Astrocyte (in vitro differentiated cells and primary cell): ENCODE data around the gene INPP4B. TPM values are rescaled to one million over a fixed set of nuclear protein-coding genes. Genes with fewer than 3 reads are reported as not detected.
A peak's percentile ranks its signal among the peaks of the same experiment; 100 is the strongest.

ENCODE experiments used
- DNase-seq: peaks from one replicate; pipeline ENCODE4 v3.0.0-alpha.2; 2010; ENCODE audit warnings: low read depth
- FAIRE-seq: peaks from 2 replicates; lab custom pipeline; 2011; peaks lifted over from hg19 to GRCh38; lab: Jason Lieb, UNC
- H2AFZ ChIP-seq: 2 replicates; pipeline ENCODE4 v1.6.0; 2012; ENCODE audit warnings: low read depth, low read length, inconsistent platforms
- H3K27ac ChIP-seq: 2 replicates; pipeline ENCODE4 v1.5.1; 2011; ENCODE audit warnings: low read depth, low read length, inconsistent platforms
- H3K27me3 ChIP-seq: 2 replicates; pipeline ENCODE4 v1.6.0; 2011; ENCODE audit warnings: low read length, inconsistent platforms; ENCODE audit not compliant: insufficient read depth
- H3K36me3 ChIP-seq: 2 replicates; pipeline ENCODE4 v1.5.1; 2011; ENCODE audit warnings: low read length, inconsistent platforms; ENCODE audit not compliant: insufficient read depth
- H3K4me1 ChIP-seq: 2 replicates; pipeline ENCODE4 v1.5.1; 2011; ENCODE audit warnings: low read length, inconsistent platforms; ENCODE audit not compliant: insufficient read depth
- H3K4me2 ChIP-seq: 2 replicates; pipeline ENCODE4 v1.6.0; 2012; ENCODE audit warnings: low read length, inconsistent platforms
- H3K4me3 ChIP-seq: 2 replicates; pipeline ENCODE4 v1.5.1; 2011; ENCODE audit warnings: low read depth, mild to moderate bottlenecking, low read length, inconsistent platforms; ENCODE audit not compliant: insufficient read depth
- H3K79me2 ChIP-seq: 2 replicates; pipeline ENCODE4 v1.6.0; 2012; ENCODE audit warnings: mild to moderate bottlenecking, low read length, inconsistent platforms; ENCODE audit not compliant: insufficient read depth
- H3K9ac ChIP-seq: 2 replicates; pipeline ENCODE4 v1.6.0; 2012; ENCODE audit warnings: mild to moderate bottlenecking, low read length, inconsistent platforms
- H3K9me3 ChIP-seq: 2 replicates; pipeline ENCODE4 v1.5.1; 2012; ENCODE audit warnings: low read depth, mild to moderate bottlenecking, low read length, inconsistent platforms; ENCODE audit not compliant: insufficient read depth
- H4K20me1 ChIP-seq: 2 replicates; pipeline ENCODE4 v1.6.0; 2012; ENCODE audit warnings: low read length, inconsistent platforms; ENCODE audit not compliant: insufficient read depth
- H3K27ac Mint-ChIP-seq: one replicate; pipeline ENCODE4 v1.8.0; 2021; ENCODE audit warnings: mild to moderate bottlenecking, mixed read lengths; ENCODE audit not compliant: unreplicated experiment
- H3K27me3 Mint-ChIP-seq: one replicate; pipeline ENCODE4 v1.8.0; 2021; ENCODE audit warnings: low read depth, mixed read lengths; ENCODE audit not compliant: unreplicated experiment
- H3K36me3 Mint-ChIP-seq: one replicate; pipeline ENCODE4 v1.8.0; 2021; ENCODE audit warnings: low read depth, mixed read lengths; ENCODE audit not compliant: unreplicated experiment
- H3K4me1 Mint-ChIP-seq: one replicate; pipeline ENCODE4 v1.8.0; 2021; ENCODE audit warnings: low read depth, mixed read lengths; ENCODE audit not compliant: unreplicated experiment
- H3K4me3 Mint-ChIP-seq: one replicate; pipeline ENCODE4 v1.8.0; 2021; ENCODE audit warnings: mild to moderate bottlenecking, moderate library complexity, mixed read lengths; ENCODE audit not compliant: unreplicated experiment
- H3K9me3 Mint-ChIP-seq: one replicate; pipeline ENCODE4 v1.8.0; 2021; ENCODE audit warnings: mild to moderate bottlenecking, mixed read lengths; ENCODE audit not compliant: unreplicated experiment
- EZH2 ChIP-seq: IDR thresholded peaks from 2 replicates; pipeline ENCODE4 v1.6.1; 2012; ENCODE audit warnings: mild to moderate bottlenecking, low read length, inconsistent platforms; ENCODE audit not compliant: insufficient read depth
- total RNA-seq: library from RNA; stranded (reverse); gene quantifications from 2 replicates; pipeline ENCODE4 v1.2.1, GENCODE V29; 2021
- TF ChIP-seq, protein P1 (sequence below): IDR thresholded peaks from 2 replicates; pipeline ENCODE4 v1.5.1; 2011; ENCODE audit warnings: low read depth, mild to moderate bottlenecking, inconsistent platforms, low read length, moderate library complexity; ENCODE audit not compliant: insufficient read depth

Gene INPP4B
- total RNA-seq, 1 donor from 2014 or later: 2.8 TPM

DNA sequence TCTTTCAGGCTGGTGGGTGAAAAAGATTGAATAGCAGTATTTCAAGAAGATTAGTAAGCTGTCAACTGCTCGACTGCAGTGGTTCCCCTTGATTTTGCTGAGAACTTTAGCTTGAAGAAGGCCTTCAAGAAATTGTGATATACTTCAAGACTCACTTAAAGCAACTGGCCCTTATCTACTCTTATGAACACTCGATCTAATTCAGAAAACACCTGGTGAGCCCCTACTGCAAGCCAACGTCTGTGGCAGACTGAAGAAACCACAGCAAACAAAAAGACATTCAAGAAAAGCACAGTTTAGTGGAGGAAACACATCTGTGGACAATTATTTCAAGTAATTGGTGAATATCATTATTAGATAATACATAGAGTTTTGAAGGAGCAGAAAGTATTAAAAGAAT is 119.0 kb downstream of the INPP4B start:
- DNase-seq: no peak
- no peaks in the 10 kb centered on the region for H4K20me1 ChIP-seq
- no peak for FAIRE-seq
- Mint-ChIP-seq H3K36me3 (no peaks in the 10 kb centered on the region), H3K4me1 (no peaks in the 10 kb centered on the region), H3K4me3 (no peak overlapping the region), H3K27me3 (no peaks in the 10 kb centered on the region), H3K9me3 (no peaks in the 10 kb centered on the region), H3K27ac (no peak overlapping the region)
- no peaks in the 10 kb centered on the region for H3K79me2 ChIP-seq
- no peak for TF ChIP-seq EZH2
- TF ChIP-seq, protein P1, sequence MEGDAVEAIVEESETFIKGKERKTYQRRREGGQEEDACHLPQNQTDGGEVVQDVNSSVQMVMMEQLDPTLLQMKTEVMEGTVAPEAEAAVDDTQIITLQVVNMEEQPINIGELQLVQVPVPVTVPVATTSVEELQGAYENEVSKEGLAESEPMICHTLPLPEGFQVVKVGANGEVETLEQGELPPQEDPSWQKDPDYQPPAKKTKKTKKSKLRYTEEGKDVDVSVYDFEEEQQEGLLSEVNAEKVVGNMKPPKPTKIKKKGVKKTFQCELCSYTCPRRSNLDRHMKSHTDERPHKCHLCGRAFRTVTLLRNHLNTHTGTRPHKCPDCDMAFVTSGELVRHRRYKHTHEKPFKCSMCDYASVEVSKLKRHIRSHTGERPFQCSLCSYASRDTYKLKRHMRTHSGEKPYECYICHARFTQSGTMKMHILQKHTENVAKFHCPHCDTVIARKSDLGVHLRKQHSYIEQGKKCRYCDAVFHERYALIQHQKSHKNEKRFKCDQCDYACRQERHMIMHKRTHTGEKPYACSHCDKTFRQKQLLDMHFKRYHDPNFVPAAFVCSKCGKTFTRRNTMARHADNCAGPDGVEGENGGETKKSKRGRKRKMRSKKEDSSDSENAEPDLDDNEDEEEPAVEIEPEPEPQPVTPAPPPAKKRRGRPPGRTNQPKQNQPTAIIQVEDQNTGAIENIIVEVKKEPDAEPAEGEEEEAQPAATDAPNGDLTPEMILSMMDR: no peak
- H3K4me2 ChIP-seq: no peak overlapping the region
- no peaks in the 10 kb centered on the region for H3K27me3 ChIP-seq
- no peak overlapping the region for H3K9ac ChIP-seq
- H3K36me3 ChIP-seq: no peaks in the 10 kb centered on the region
- no peaks in the 10 kb centered on the region for H3K4me1 ChIP-seq
- no peak overlapping the region for H2AFZ ChIP-seq
- no peaks in the 10 kb centered on the region for H3K9me3 ChIP-seq
- H3K4me3 ChIP-seq: no peak overlapping the region
- H3K27ac ChIP-seq: no peak overlapping the region

DNA sequence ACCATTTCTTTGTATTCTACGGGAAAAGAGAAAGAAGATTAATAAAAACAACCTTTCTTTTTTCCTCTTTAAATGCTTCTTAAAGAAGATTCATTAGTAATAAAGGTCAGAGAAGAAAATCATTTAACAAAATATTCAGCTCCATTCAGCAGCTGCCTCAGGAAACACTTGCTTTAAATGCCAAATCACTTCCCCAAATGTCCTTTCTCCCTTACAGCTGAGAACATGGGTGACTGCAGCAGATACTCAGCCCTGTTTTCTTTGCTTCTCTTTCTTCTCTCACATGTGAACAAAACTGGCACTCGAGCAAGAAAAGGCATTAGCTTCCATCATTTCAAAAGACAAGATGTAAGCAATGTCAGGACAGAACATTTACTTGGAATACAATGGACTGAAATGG is 120.2 kb downstream of the INPP4B start:
- Mint-ChIP-seq H3K36me3 (no peaks in the 10 kb centered on the region), H3K9me3 (no peaks in the 10 kb centered on the region), H3K27ac (no peak overlapping the region), H3K27me3 (no peaks in the 10 kb centered on the region), H3K4me1 (no peaks in the 10 kb centered on the region), H3K4me3 (no peak overlapping the region)
- H2AFZ ChIP-seq: no peak overlapping the region
- no peak overlapping the region for H3K4me2 ChIP-seq
- TF ChIP-seq, protein P1: no peak
- TF ChIP-seq EZH2: no peak
- H3K4me1 ChIP-seq: peaks cover 5% of the 10 kb centered on the region
- FAIRE-seq: no peak
- H3K27ac ChIP-seq: no peak overlapping the region
- H3K9ac ChIP-seq: no peak overlapping the region
- no peaks in the 10 kb centered on the region for H3K36me3 ChIP-seq
- no peaks in the 10 kb centered on the region for H3K79me2 ChIP-seq
- no peak overlapping the region for H3K4me3 ChIP-seq
- H4K20me1 ChIP-seq: no peaks in the 10 kb centered on the region
- no peak for DNase-seq
- H3K27me3 ChIP-seq: no peaks in the 10 kb centered on the region
- no peaks in the 10 kb centered on the region for H3K9me3 ChIP-seq

DNA sequence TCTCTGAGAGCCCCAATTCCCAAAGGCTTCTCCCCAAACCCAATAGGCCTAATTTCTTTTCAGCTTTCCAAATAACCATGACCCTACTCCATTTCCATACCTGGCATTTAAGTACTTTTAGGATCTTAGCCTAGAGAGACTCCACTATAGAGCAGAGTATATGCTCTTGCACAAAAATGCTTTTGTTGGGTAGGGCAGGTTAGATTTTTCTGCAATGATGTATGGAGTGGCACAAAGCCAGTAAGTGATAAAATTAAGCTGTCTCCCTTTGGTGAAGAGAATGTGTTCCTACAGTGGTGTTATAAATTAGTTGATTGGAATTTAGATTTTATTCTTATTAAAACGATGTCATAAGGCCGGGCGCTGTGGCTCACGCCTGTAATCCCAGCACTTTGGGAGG is 124.9 kb downstream of the INPP4B start:
- H3K4me3 Mint-ChIP-seq: no peak overlapping the region
- peak; percentile 33 for DNase-seq
- no peak overlapping the region for H3K27ac Mint-ChIP-seq
- H3K27me3 ChIP-seq: no peaks in the 10 kb centered on the region
- peak overlapping the region; percentile 50 for H3K27ac ChIP-seq
- no peaks in the 10 kb centered on the region for H3K27me3 Mint-ChIP-seq
- H3K9me3 ChIP-seq: no peaks in the 10 kb centered on the region
- peak overlapping the region; percentile 33 for H3K4me2 ChIP-seq
- no peaks in the 10 kb centered on the region for H3K4me1 Mint-ChIP-seq
- no peaks in the 10 kb centered on the region for H3K9me3 Mint-ChIP-seq
- no peak for TF ChIP-seq EZH2
- TF ChIP-seq, protein P1: no peak
- H3K9ac ChIP-seq: peak overlapping the region; percentile 15
- H3K79me2 ChIP-seq: no peaks in the 10 kb centered on the region
- no peak overlapping the region for H2AFZ ChIP-seq
- no peaks in the 10 kb centered on the region for H3K36me3 Mint-ChIP-seq
- H4K20me1 ChIP-seq: no peaks in the 10 kb centered on the region
- no peak overlapping the region for H3K4me3 ChIP-seq
- no peaks in the 10 kb centered on the region for H3K36me3 ChIP-seq
- peaks cover 9% of the 10 kb centered on the region for H3K4me1 ChIP-seq
- FAIRE-seq: no peak
